Trophoblast cell (in vitro differentiated cells and primary cell): Measurements from ENCODE around the gene KLHDC8A.

ENCODE experiments used
- DNase-seq, 2 donors: peaks; one replicate each; pipeline ENCODE4 v3.0.0-alpha.2; 2016
- H2AFZ ChIP-seq: 2 replicates; pipeline ENCODE4 v1.6.1; 2013; ENCODE audit warnings: low read length, moderate library complexity, mild to moderate bottlenecking; ENCODE audit not compliant: insufficient read depth, poor library complexity
- H2AK5ac ChIP-seq: 2 replicates; pipeline ENCODE4 v1.6.1; 2013; ENCODE audit warnings: mild to moderate bottlenecking, low read length
- H2BK120ac ChIP-seq: 2 replicates; pipeline ENCODE4 v1.6.1; 2013; ENCODE audit warnings: low read length, mild to moderate bottlenecking, moderate library complexity; ENCODE audit not compliant: insufficient read depth, poor library complexity
- H2BK12ac ChIP-seq: 2 replicates; pipeline ENCODE4 v1.6.1; 2013; ENCODE audit warnings: mild to moderate bottlenecking, low read length, moderate library complexity
- H2BK5ac ChIP-seq: 2 replicates; pipeline ENCODE4 v1.6.1; 2013; ENCODE audit warnings: low read length, low read depth, moderate library complexity, mild to moderate bottlenecking; ENCODE audit not compliant: poor library complexity
- H3K14ac ChIP-seq: 2 replicates; pipeline ENCODE4 v1.6.1; 2013; ENCODE audit warnings: mild to moderate bottlenecking, low read length
- H3K18ac ChIP-seq: 2 replicates; pipeline ENCODE4 v1.6.1; 2013; ENCODE audit warnings: mild to moderate bottlenecking, low read length
- H3K23ac ChIP-seq: 2 replicates; pipeline ENCODE4 v1.6.1; 2013; ENCODE audit warnings: low read length
- H3K27ac ChIP-seq: 2 replicates; pipeline ENCODE4 v1.5.1; 2013; ENCODE audit warnings: low read depth, mild to moderate bottlenecking, inconsistent platforms, low read length, moderate library complexity
- H3K27me3 ChIP-seq: 2 replicates; pipeline ENCODE4 v1.6.1; 2013; ENCODE audit warnings: inconsistent platforms, mild to moderate bottlenecking, low read length, moderate library complexity; ENCODE audit not compliant: insufficient read depth
- H3K36me3 ChIP-seq, 2 experiments: 1 replicate in 1 of 2; 2 replicates in 1 of 2; pipeline ENCODE4 v1.6.1; 2013; ENCODE audit warnings: low read length in 2 of 2, mild to moderate bottlenecking in 2 of 2, moderate library complexity in 1 of 2; ENCODE audit not compliant: insufficient read depth in 2 of 2, control insufficient read depth in 1 of 2
- H3K4ac ChIP-seq: 2 replicates; pipeline ENCODE4 v1.6.1; 2013; ENCODE audit warnings: low read depth, mild to moderate bottlenecking, low read length, moderate library complexity
- H3K4me1 ChIP-seq, 2 experiments: 1 replicate in 1 of 2; 2 replicates in 1 of 2; pipeline ENCODE4 v1.6.1; 2013; ENCODE audit warnings: low read length in 2 of 2, mild to moderate bottlenecking in 2 of 2, moderate library complexity in 1 of 2; ENCODE audit not compliant: insufficient read depth in 2 of 2, control insufficient read depth in 1 of 2
- H3K4me2 ChIP-seq: 2 replicates; pipeline ENCODE4 v1.6.1; 2013; ENCODE audit warnings: inconsistent platforms, mild to moderate bottlenecking, low read length, moderate library complexity
- H3K4me3 ChIP-seq: 2 replicates; pipeline ENCODE4 v1.5.1; 2013; ENCODE audit warnings: mild to moderate bottlenecking, low read depth, low read length, inconsistent platforms
- H3K79me1 ChIP-seq: one replicate; pipeline ENCODE4 v1.6.1; 2013; ENCODE audit warnings: low read length
- H3K79me2 ChIP-seq: 2 replicates; pipeline ENCODE4 v1.6.1; 2013; ENCODE audit warnings: low read length, mild to moderate bottlenecking; ENCODE audit not compliant: control insufficient read depth, insufficient read depth, poor library complexity
- H3K9ac ChIP-seq: 2 replicates; pipeline ENCODE4 v1.6.1; 2013; ENCODE audit warnings: mild to moderate bottlenecking, low read length
- H3K9me3 ChIP-seq: 2 replicates; pipeline ENCODE4 v1.6.1; 2013; ENCODE audit warnings: low read depth, mild to moderate bottlenecking, control low read depth, inconsistent platforms, low read length; ENCODE audit not compliant: insufficient read depth
- H4K12ac ChIP-seq: 2 replicates; pipeline ENCODE4 v1.6.1; 2013; ENCODE audit warnings: low read depth, mild to moderate bottlenecking, low read length, moderate library complexity
- H4K8ac ChIP-seq: 2 replicates; pipeline ENCODE4 v1.6.1; 2013; ENCODE audit warnings: low read depth, mild to moderate bottlenecking, low read length, moderate library complexity
- H4K91ac ChIP-seq: one replicate; pipeline ENCODE4 v1.6.1; 2013; ENCODE audit warnings: low read depth, mild to moderate bottlenecking, low read length, moderate library complexity
- WGBS: extraction: QIAGEN DNeasy Blood & Tissue Kit; methylation state at CpG from one replicate; pipeline ENCODE4 v1.1.7; 2013; ENCODE audit warnings: missing lambda C conversion rate; ENCODE audit not compliant: insufficient read length, insufficient coverage; ENCODE audit errors: extremely low coverage; 5-methylcytosine and 5-hydroxymethylcytosine counted together

The KLHDC8A gene

DNA sequence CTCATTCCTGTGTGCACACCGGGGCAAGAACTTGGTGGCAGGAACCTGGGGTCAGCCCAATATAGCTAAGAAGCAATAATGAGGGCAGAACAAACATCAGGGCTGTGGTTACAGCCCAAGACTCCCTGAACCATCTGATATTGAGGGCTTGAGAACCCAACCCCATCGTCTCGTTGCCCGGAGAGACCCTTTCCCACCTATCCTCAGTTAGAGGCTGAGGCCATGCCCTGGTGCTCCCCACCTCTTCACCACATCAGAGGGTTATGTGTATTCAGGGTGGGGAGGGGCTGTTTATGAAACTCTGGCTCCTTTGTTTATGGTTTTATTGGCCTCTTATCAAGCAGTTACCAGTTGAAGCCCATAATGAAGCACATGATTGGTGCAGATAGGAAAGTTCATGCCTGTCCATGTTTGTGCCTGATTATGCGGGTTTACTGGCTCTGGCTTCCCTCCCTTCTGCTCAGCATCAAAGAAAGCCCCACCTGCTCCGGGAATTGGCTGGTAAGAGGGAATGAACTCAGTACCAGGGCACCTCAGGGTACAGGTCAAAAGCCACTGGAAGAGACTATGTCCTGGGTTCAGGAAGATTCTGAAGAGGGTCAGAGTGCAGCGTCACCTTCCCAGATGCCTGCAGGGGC is 49.7 kb downstream of the KLHDC8A start:
- Histone ChIP-seq H3K9me3 (no peaks in the 10 kb centered on the region), H3K79me2 (peaks cover 4% of the 10 kb centered on the region), H2BK12ac (no peak overlapping the region), H3K4me3 (no peak overlapping the region), H3K4ac (no peak overlapping the region), H3K9ac (peak overlapping the region; percentile 5), H3K27me3 (no peaks in the 10 kb centered on the region), H3K79me1 (peaks cover 5% of the 10 kb centered on the region), H3K14ac (no peak overlapping the region), H4K91ac (no peak overlapping the region), H3K4me2 (no peak overlapping the region), H2BK5ac (no peak overlapping the region), H2AK5ac (no peak overlapping the region), H2BK120ac (no peak overlapping the region), H3K18ac (no peak overlapping the region), H4K12ac (no peak overlapping the region), H3K36me3 (peaks cover 79 to 94% of the 10 kb centered on the region in 2 experiments), H3K27ac (no peak overlapping the region), H3K23ac (no peak overlapping the region), H2AFZ (no peak overlapping the region), H3K4me1 (peaks cover 3 to 9% of the 10 kb centered on the region in 2 experiments), H4K8ac (no peak overlapping the region)
- DNase-seq, result peak in 1 of 2 donors; percentile 36
- WGBS, result no CpG with 5 or more reads among the region's 7 CpGs

DNA sequence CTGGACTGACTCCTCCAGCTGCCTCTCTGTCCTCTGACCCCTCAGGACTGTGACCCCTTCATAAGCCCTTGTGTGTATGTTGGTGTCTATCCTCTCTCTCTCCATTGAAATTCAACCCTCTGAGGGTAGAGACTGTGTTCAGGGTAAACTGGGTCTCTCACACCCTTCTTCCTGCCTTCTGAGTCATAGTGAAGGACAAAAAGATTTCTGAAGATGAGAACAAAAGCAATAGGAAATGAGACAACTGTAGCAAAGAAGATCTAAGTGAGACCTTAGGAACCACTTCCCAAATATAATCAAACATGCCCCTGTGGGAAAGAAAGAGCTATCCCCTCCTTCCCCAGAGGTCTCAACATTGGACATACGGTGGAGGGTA is 52.0 kb downstream of the KLHDC8A start:
- no peak overlapping the region for H4K12ac ChIP-seq
- no peak for DNase-seq
- WGBS, result no CpG with 5 or more reads among the region's 1 CpG

DNA sequence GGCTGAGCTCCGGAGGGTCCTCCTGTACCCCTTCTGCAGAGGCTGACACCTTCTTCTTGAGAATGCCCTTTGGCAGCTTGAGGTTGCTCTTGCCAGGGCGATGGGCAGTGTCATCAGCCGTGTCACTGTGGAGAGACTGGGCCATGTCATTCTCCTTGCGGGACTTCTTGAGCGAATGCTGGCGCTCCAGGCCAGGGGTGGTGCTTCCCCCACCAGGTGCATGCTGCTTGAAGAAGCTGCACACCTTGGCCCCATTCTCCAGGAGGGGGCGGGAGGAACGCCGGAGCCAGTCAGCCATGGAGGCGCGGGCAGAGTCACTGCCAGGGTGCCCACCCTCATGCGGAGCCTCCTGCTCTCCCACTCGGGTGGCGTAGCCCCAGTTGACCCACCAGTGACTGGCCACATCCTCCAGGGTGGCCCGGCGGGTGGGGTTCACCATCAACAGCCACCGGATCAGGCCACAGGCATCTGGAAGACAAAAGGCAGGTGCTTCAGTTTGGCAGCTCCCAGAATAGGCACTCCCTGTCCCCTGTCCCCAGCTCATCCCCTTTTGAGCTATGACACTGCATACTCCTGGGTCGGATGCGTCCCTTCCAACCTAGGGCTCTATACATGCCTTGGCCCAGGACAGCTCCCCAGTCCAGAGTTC is 52.6 kb downstream of the KLHDC8A start:
- Histone ChIP-seq H3K27ac (no peak overlapping the region), H3K14ac (no peak overlapping the region), H4K12ac (no peak overlapping the region), H3K4me3 (no peak overlapping the region), H3K9ac (no peak overlapping the region), H2BK5ac (no peak overlapping the region), H2BK120ac (no peak overlapping the region), H3K79me2 (no peaks in the 10 kb centered on the region), H3K4me1 (peaks cover 12 to 24% of the 10 kb centered on the region in 2 experiments), H3K18ac (no peak overlapping the region), H3K4ac (no peak overlapping the region), H3K27me3 (no peaks in the 10 kb centered on the region), H3K36me3 (peaks cover 58 to 68% of the 10 kb centered on the region in 2 experiments), H4K8ac (no peak overlapping the region), H3K23ac (no peak overlapping the region), H2AK5ac (no peak overlapping the region), H4K91ac (no peak overlapping the region), H2AFZ (no peak overlapping the region), H3K79me1 (peaks cover 21% of the 10 kb centered on the region), H3K9me3 (no peaks in the 10 kb centered on the region), H2BK12ac (no peak overlapping the region), H3K4me2 (no peak overlapping the region)
- peak; percentile 85 to 87 for DNase-seq
- WGBS, result no CpG with 5 or more reads among the region's 19 CpGs

More for the DNA sequence above, 52.0 kb downstream of the KLHDC8A start:
- Histone ChIP-seq H2BK5ac (no peak overlapping the region), H2BK12ac (no peak overlapping the region), H3K36me3 (peaks cover 63 to 73% of the 10 kb centered on the region in 2 experiments), H3K27me3 (no peaks in the 10 kb centered on the region), H3K4ac (no peak overlapping the region), H2BK120ac (no peak overlapping the region), H4K91ac (no peak overlapping the region), H2AK5ac (no peak overlapping the region), H3K9ac (no peak overlapping the region), H3K79me1 (peaks cover 21% of the 10 kb centered on the region), H3K18ac (no peak overlapping the region), H2AFZ (no peak overlapping the region), H3K4me1 (peaks cover 12 to 24% of the 10 kb centered on the region in 2 experiments), H3K14ac (no peak overlapping the region), H3K23ac (no peak overlapping the region), H3K79me2 (no peaks in the 10 kb centered on the region), H3K4me3 (no peak overlapping the region), H4K8ac (no peak overlapping the region), H3K27ac (no peak overlapping the region), H3K9me3 (no peaks in the 10 kb centered on the region), H3K4me2 (no peak overlapping the region)

DNA sequence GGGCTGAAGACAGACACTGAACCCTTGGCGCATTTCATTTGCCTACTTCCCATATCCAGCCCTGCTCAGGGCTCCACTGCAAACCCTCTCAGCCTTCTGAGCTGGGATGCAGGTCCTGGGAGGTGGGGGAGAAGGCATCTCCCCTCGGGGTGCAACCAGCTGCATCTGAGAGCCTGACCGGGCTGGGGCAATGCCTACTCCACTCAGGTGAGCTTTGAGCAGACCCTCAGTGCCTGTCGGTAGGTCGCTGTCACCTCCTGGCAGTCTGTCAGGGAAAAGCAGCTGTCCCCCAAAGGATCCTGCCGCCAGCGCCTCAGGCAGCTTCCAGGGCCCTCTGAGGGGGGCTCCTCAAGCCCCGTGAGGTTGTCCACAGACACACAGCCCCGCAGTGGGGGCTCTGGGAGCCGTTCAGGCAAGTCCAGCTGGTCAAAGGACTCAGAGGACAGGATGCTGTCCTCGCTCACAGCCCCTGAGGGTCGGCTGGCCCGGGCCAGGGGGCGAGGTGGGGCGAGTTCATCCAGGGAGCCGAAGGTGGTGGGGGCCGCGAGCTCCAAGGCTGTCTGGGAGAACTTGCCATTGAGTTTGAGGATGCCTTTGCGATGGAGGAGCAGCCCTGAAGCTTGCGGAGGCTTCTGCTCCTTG is 53.4 kb downstream of the KLHDC8A start:
- Histone ChIP-seq H3K14ac (no peak overlapping the region), H4K8ac (no peak overlapping the region), H3K36me3 (peaks cover 53 to 60% of the 10 kb centered on the region in 2 experiments), H2BK12ac (no peak overlapping the region), H4K91ac (no peak overlapping the region), H3K27me3 (no peaks in the 10 kb centered on the region), H3K79me1 (peaks cover 27% of the 10 kb centered on the region), H3K4ac (no peak overlapping the region), H4K12ac (no peak overlapping the region), H3K79me2 (peaks cover 4% of the 10 kb centered on the region), H2AFZ (no peak overlapping the region), H2AK5ac (peak overlapping the region; percentile 30), H2BK5ac (no peak overlapping the region), H3K27ac (peak overlapping the region; percentile 40), H3K18ac (peak overlapping the region; percentile 13), H3K4me3 (no peak overlapping the region), H3K9me3 (no peaks in the 10 kb centered on the region), H3K23ac (no peak overlapping the region), H3K9ac (peak overlapping the region; percentile 31), H2BK120ac (no peak overlapping the region), H3K4me1 (peaks cover 18 to 30% of the 10 kb centered on the region in 2 experiments), H3K4me2 (no peak overlapping the region)
- WGBS, result no CpG with 5 or more reads among the region's 20 CpGs
- no peak for DNase-seq
